ENCODE data around the gene MAD2L1. TPM values are rescaled to one million over a fixed set of nuclear protein-coding genes. Genes with fewer than 3 reads are reported as not detected.
A peak's percentile ranks its signal among the peaks of the same experiment; 100 is the strongest.

Gene MAD2L1
- total and polyA plus RNA-seq, 2 of the 4 experiments (the other 2 are of a cell fraction), result 13.6 to 15.2 TPM

DNA sequence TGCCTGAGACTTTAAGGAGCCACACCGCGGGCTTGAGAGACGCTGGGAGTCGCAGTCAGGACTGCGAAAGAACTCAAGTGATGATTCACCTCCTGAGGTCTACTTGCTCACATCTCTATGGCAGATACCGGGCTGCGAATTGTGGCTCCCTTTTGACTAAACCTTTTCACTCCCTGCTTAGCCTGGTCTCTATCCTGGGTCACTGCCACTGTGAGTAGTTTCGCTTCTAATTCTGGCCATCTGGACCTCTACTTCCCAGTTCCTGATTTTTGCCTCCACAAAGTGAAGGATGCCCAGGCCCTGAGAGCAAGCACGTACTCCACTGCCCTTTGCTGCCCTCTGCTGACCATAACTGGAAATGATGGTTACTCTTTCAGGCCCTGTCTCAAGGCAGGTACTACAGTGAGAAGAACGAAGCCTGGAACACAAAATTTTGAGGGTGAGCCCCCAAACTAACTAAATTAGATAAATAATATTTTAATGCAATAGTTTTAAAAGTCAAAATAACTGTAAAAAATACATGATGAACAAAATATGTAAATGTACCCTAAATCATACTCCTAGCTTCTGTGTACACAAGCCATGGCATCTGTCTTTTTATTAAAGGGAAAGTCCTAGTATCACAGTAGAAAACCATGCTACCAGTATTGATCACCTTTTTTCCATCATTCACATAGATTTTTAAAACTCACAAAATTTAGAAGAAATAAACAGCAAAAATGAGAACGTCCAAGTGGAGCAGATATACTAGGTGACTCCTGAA is 16.7 kb downstream of the MAD2L1 start:
- H3K4ac ChIP-seq (ENCODE audit: low read depth, low read length), result peak overlapping the region; percentile 93
- H3K36me3 ChIP-seq (ENCODE audit: control insufficient read depth, insufficient read depth, low read length), result no peaks in the 10 kb centered on the region
- H3K27ac ChIP-seq (ENCODE audit: insufficient read depth, low read length), result peak overlapping the region; percentile 85
- ChIA-PET CTCF (interaction anchor here (0.7 to 1.5 kb wide), 2 partner anchors 299 to 421 kb away, joined by 3 to 8 read pairs; partner anchors contain the start of gene PDE5A), POLR2A (ENCODE audit: unreplicated experiment) (no interaction called here)
- H3K27me3 ChIP-seq (ENCODE audit: control insufficient read depth, insufficient read depth, low read length), result no peaks in the 10 kb centered on the region
- peak overlapping the region; percentile 52 for H3K18ac ChIP-seq (ENCODE audit: low read depth, low read length)
- H3K79me1 ChIP-seq (ENCODE audit: low read depth in 1 of 2, low read length in 2 of 2), result peaks cover 0 to 14% of the 10 kb centered on the region in 2 experiments; a peak in 3 of 4 replicates
- H3K4me3 ChIP-seq (ENCODE audit: insufficient read depth, low read depth, low read length), result peak overlapping the region; percentile 21; the same call in 1 of the 2 replicates
- peak overlapping the region; percentile 64 for H3K4me2 ChIP-seq (ENCODE audit: low read depth, low read length)
- peak overlapping the region; percentile 50 for H3K9ac ChIP-seq (ENCODE audit: low read depth, low read length)
- ATAC-seq (ENCODE audit: low read depth) (peak; percentile 84), DNase-seq (peak; percentile 92)
- H2AK9ac ChIP-seq (replicated peaks; ENCODE audit: low read depth, low read length, poor library complexity), result peak overlapping the region; percentile 91
- WGBS, 2 experiments (ENCODE audit: extremely low coverage in 2 of 2, insufficient read length in 1 of 2), result 40% methylated on average over 6 of the region's 11 CpGs; no CpG with 5 or more reads in 1 of the 2 experiments
- H3K4me1 ChIP-seq (ENCODE audit: control insufficient read depth, insufficient read depth, low read length), result peaks cover 4% of the 10 kb centered on the region
- no peaks in the 10 kb centered on the region for H3K9me3 ChIP-seq (ENCODE audit: control insufficient read depth, insufficient read depth, low read length)
- in situ Hi-C loops (cut with MboI; ENCODE audit: low sequenced_read_pairs), result loop anchor here (5.0 to 10.0 kb wide), 2 partner anchors 423 to 495 kb away; partner anchors contain the start of gene PDE5A
- peaks cover 4% of the 10 kb centered on the region; the same call in 1 of the 2 replicates for H3K9me1 ChIP-seq (ENCODE audit: insufficient read depth, low read length)
- no TSS peak for BruUV-seq (replicated peaks)
- peak overlapping the region; percentile 87; the same call in 2 of the 3 replicates for H2BK15ac ChIP-seq (ENCODE audit: low read depth, low read length)
- dilution Hi-C loops (cut with HindIII; ENCODE audit: low sequenced_read_pairs, unreplicated experiment), result no loop called here
- peak overlapping the region; percentile 85 for H3K23ac ChIP-seq (ENCODE audit: low read depth, low read length)
- intact Hi-C loops (cut with micrococcal nuclease), result loop anchor here (1.0 to 10.0 kb wide), 5 partner anchors 315 to 1069 kb away; no protein-coding TSS in a partner anchor
- peak overlapping the region; percentile 98 for H2BK120ac ChIP-seq (ENCODE audit: low read depth, low read length)
- peak overlapping the region; percentile 64; the same call in 1 of the 2 replicates for H3K56ac ChIP-seq (ENCODE audit: extremely low read depth, insufficient read depth, low read length)
- H2BK20ac ChIP-seq (ENCODE audit: low read depth, low read length), result peak overlapping the region; percentile 98
- peak overlapping the region; percentile 65 for H2BK5ac ChIP-seq (ENCODE audit: low read depth, low read length, poor library complexity, severe bottlenecking)
- peak overlapping the region; percentile 67 for H4K5ac ChIP-seq (ENCODE audit: low read depth, low read length)
- H4K91ac ChIP-seq (ENCODE audit: insufficient read depth, low read depth, low read length), result peak overlapping the region; percentile 88
- TF ChIP-seq MAZ (IDR thresholded peaks at IDR 0.05; ENCODE audit: borderline replicate concordance, low read depth, low read length) (no peak), SMC3 (IDR thresholded peaks at IDR 0.05; ENCODE audit: low read depth, low read length) (peak; percentile 92), MAFK (IDR thresholded peaks at IDR 0.05; ENCODE audit: low read depth, low read length) (no peak), RAD21 (IDR thresholded peaks at IDR 0.05; ENCODE audit: low read length) (peak; percentile 95), FOS (IDR thresholded peaks at IDR 0.05; ENCODE audit: low read depth, low read length) (0 out of 2 replicates have a peak, but pooled peaks have one; percentile 2)
- TF ChIP-seq, protein P1, sequence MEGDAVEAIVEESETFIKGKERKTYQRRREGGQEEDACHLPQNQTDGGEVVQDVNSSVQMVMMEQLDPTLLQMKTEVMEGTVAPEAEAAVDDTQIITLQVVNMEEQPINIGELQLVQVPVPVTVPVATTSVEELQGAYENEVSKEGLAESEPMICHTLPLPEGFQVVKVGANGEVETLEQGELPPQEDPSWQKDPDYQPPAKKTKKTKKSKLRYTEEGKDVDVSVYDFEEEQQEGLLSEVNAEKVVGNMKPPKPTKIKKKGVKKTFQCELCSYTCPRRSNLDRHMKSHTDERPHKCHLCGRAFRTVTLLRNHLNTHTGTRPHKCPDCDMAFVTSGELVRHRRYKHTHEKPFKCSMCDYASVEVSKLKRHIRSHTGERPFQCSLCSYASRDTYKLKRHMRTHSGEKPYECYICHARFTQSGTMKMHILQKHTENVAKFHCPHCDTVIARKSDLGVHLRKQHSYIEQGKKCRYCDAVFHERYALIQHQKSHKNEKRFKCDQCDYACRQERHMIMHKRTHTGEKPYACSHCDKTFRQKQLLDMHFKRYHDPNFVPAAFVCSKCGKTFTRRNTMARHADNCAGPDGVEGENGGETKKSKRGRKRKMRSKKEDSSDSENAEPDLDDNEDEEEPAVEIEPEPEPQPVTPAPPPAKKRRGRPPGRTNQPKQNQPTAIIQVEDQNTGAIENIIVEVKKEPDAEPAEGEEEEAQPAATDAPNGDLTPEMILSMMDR (conservative IDR thresholded peaks at IDR 0.05; ENCODE audit: low read depth, low read length), result peak; percentile 87
- peak overlapping the region; percentile 29; the same call in 1 of the 2 replicates for H2AK5ac ChIP-seq (ENCODE audit: low read depth, low read length)
- H2AFZ ChIP-seq (replicated peaks; ENCODE audit: low read length, poor library complexity), result peak overlapping the region; percentile 84
- H4K20me1 ChIP-seq (ENCODE audit: insufficient read depth, low read length), result no peaks in the 10 kb centered on the region
- peak overlapping the region; percentile 88 for H3K14ac ChIP-seq (replicated peaks; ENCODE audit: low read depth, low read length)
- H4K8ac ChIP-seq (ENCODE audit: low read depth in 2 of 2, low read length in 2 of 2), result peak overlapping the region; percentile 35 to 81; a peak in 3 of 4 replicates

Measured in IMR-90 (cell line).